Measurements from ENCODE around the gene CFAP44.

DNA sequence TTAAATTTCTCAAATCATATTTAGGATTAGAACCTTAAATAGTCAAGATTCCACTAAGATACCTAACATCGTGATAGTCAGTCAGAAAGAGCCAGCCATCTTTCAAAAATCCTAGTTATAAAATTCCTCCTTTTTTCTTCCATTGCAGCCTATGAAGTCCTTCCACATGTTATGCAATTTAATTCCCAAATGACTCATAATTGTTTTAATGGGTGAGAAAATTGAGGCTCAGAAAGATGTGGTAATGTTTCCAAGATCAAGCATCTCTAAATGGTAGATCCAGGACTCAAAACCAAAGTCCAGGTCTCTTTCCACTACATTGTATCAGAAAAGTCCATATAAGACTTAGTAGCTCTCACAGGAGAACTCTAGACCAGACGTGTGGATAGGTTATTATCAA is 9.5 kb downstream of the CFAP44 start:
- TF ChIP-seq POLR2AphosphoS5 (IDR thresholded peaks at IDR 0.05; ENCODE audit: low read depth, low read length) (no peak), SIN3A (IDR thresholded peaks at IDR 0.05; ENCODE audit: borderline replicate concordance, insufficient read depth, low read length) (no peak), TAF1 (IDR thresholded peaks at IDR 0.05; ENCODE audit: borderline replicate concordance, insufficient read depth, low read length) (no peak), FOXP2 (optimal IDR thresholded peaks at IDR 0.05; ENCODE audit: borderline replicate concordance, extremely low read depth, extremely low read length, insufficient read depth) (no peak)
- TF ChIP-seq, protein P1, sequence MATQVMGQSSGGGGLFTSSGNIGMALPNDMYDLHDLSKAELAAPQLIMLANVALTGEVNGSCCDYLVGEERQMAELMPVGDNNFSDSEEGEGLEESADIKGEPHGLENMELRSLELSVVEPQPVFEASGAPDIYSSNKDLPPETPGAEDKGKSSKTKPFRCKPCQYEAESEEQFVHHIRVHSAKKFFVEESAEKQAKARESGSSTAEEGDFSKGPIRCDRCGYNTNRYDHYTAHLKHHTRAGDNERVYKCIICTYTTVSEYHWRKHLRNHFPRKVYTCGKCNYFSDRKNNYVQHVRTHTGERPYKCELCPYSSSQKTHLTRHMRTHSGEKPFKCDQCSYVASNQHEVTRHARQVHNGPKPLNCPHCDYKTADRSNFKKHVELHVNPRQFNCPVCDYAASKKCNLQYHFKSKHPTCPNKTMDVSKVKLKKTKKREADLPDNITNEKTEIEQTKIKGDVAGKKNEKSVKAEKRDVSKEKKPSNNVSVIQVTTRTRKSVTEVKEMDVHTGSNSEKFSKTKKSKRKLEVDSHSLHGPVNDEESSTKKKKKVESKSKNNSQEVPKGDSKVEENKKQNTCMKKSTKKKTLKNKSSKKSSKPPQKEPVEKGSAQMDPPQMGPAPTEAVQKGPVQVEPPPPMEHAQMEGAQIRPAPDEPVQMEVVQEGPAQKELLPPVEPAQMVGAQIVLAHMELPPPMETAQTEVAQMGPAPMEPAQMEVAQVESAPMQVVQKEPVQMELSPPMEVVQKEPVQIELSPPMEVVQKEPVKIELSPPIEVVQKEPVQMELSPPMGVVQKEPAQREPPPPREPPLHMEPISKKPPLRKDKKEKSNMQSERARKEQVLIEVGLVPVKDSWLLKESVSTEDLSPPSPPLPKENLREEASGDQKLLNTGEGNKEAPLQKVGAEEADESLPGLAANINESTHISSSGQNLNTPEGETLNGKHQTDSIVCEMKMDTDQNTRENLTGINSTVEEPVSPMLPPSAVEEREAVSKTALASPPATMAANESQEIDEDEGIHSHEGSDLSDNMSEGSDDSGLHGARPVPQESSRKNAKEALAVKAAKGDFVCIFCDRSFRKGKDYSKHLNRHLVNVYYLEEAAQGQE (IDR thresholded peaks at IDR 0.05; ENCODE audit: insufficient read depth in 1 of 2, low read depth in 2 of 2, low read length in 2 of 2), result no peak

All from PFSK-1 (cell line).